ENCODE measurements around the gene NEU2. TPM values are rescaled to one million over a fixed set of nuclear protein-coding genes. Genes with fewer than 3 reads are reported as not detected.

NEU2 gene
- total RNA-seq, 1 experiment from 2014 or later, result not detected

DNA sequence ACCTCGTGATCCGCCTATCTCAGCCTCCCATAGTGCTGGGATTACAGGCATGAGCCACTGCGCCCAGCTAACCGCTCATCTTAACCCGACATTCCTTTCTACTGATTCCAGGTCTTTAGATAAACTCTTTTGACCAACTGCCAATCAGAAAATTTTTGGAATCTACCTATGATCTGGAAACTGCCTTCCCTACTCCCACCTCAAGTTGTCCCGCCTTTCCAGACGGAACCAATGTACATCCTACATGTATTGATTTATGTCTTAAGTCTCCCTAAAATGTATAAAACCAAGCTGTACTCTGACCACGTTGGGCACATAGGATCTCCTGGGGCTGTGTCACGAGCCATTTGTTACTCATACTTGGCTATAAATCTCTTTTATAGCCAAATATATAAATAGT, 3.2 kb upstream of the NEU2 start:
- POLR2A ChIA-PET (ENCODE audit: low non-redundant PET), result no interaction called here
- H3K4me3 ChIP-seq (ENCODE audit: low read depth, low read length, poor library complexity, severe bottlenecking), result no peak overlapping the region
- no peaks in the 10 kb centered on the region for H3K27me3 ChIP-seq (replicated peaks; ENCODE audit: insufficient read depth, low read depth, low read length, poor library complexity)
- BruUV-seq (replicated peaks), result no TSS peak
- CTCF ChIA-PET, result interaction anchor here (0.5 to 0.9 kb wide), 2 partner anchors 23 to 71 kb away, joined by 3 to 4 read pairs; no protein-coding TSS in a partner anchor
- H3K4me1 ChIP-seq (ENCODE audit: insufficient read depth, low read length, poor library complexity, severe bottlenecking), result no peaks in the 10 kb centered on the region
- H3K36me3 ChIP-seq (ENCODE audit: insufficient read depth, low read length, poor library complexity, severe bottlenecking), result no peaks in the 10 kb centered on the region
- no peak for DNase-seq (ENCODE audit: low spot score)
- H3K9me3 ChIP-seq (ENCODE audit: low read depth, low read length, poor library complexity, severe bottlenecking), result no peaks in the 10 kb centered on the region
- TF ChIP-seq, protein P1, sequence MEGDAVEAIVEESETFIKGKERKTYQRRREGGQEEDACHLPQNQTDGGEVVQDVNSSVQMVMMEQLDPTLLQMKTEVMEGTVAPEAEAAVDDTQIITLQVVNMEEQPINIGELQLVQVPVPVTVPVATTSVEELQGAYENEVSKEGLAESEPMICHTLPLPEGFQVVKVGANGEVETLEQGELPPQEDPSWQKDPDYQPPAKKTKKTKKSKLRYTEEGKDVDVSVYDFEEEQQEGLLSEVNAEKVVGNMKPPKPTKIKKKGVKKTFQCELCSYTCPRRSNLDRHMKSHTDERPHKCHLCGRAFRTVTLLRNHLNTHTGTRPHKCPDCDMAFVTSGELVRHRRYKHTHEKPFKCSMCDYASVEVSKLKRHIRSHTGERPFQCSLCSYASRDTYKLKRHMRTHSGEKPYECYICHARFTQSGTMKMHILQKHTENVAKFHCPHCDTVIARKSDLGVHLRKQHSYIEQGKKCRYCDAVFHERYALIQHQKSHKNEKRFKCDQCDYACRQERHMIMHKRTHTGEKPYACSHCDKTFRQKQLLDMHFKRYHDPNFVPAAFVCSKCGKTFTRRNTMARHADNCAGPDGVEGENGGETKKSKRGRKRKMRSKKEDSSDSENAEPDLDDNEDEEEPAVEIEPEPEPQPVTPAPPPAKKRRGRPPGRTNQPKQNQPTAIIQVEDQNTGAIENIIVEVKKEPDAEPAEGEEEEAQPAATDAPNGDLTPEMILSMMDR (conservative IDR thresholded peaks at IDR 0.05; ENCODE audit: low read depth, low read length), result no peak
- TF ChIP-seq EZH2 (IDR thresholded peaks at IDR 0.05; ENCODE audit: borderline replicate concordance, low read depth, low read length, poor library complexity, severe bottlenecking), result no peak
- H3K27ac ChIP-seq (ENCODE audit: low read depth, low read length, poor library complexity, severe bottlenecking), result no peak overlapping the region
- intact Hi-C loops (cut with micrococcal nuclease; ENCODE audit: unreplicated experiment), result loop anchor here (2.0 to 10.0 kb wide), 2 partner anchors 177 to 425 kb away; no protein-coding TSS in a partner anchor

DNA sequence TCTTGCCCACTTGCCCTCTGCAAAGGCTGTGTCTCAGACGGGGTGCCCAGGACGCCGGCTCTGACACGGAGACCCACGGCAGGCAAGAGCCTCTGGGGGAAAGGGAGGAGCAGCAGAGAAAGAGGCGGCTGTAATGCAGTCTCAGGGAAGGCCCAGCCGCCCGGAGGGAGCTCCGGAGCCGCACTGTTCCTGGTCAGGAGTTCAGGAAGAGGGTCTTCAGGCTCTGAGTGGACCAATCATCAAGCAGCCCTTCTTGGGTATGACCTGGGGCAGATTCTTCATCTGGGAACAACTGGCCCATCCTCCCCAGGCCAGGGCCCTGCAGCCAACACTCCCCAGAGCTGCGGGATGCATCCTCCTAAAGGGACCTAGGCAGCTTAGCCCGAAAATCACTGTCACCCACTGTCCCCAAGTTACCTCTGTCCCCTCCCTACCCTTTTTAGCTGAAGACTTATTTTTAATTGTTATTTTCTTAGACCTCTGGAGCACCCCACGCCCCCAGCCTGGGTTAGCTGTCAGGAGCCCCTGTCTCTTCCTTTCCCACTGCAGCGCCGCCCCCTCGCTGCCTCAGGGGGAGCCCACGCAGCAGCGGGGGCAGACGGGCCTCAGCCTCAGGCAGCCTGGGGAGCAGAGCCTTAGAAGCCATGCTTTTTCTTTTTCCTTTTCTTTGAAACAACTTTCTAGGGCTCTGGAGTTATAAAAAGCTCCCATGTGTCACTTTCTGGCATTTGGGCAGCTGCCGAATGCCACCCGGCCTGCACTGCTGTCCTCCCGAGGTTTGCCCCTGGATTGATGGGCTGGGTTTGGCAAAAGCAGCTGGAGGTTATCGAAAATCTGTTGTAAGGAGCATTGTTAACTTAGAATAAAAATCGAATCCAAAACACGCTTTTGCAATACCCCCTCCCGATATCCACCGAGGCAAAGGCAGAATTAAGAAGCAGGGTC, 644 bp upstream of the NEU2 start:
- Histone ChIP-seq H3K27me3 (replicated peaks; ENCODE audit: insufficient read depth, low read depth, low read length, poor library complexity) (no peaks in the 10 kb centered on the region), H3K4me3 (ENCODE audit: low read depth, low read length, poor library complexity, severe bottlenecking) (no peak overlapping the region), H3K4me1 (ENCODE audit: insufficient read depth, low read length, poor library complexity, severe bottlenecking) (no peaks in the 10 kb centered on the region), H3K9me3 (ENCODE audit: low read depth, low read length, poor library complexity, severe bottlenecking) (no peaks in the 10 kb centered on the region), H3K36me3 (ENCODE audit: insufficient read depth, low read length, poor library complexity, severe bottlenecking) (no peaks in the 10 kb centered on the region), H3K27ac (ENCODE audit: low read depth, low read length, poor library complexity, severe bottlenecking) (no peak overlapping the region)
- no peak for DNase-seq (ENCODE audit: low spot score)
- CTCF ChIA-PET, result no interaction called here
- TF ChIP-seq, protein P1 (conservative IDR thresholded peaks at IDR 0.05; ENCODE audit: low read depth, low read length), result no peak
- TF ChIP-seq EZH2 (IDR thresholded peaks at IDR 0.05; ENCODE audit: borderline replicate concordance, low read depth, low read length, poor library complexity, severe bottlenecking), result no peak
- no TSS peak for BruUV-seq (replicated peaks)
- POLR2A ChIA-PET (ENCODE audit: low non-redundant PET), result no interaction called here
- intact Hi-C loops (cut with micrococcal nuclease; ENCODE audit: unreplicated experiment), result no loop called here

DNA sequence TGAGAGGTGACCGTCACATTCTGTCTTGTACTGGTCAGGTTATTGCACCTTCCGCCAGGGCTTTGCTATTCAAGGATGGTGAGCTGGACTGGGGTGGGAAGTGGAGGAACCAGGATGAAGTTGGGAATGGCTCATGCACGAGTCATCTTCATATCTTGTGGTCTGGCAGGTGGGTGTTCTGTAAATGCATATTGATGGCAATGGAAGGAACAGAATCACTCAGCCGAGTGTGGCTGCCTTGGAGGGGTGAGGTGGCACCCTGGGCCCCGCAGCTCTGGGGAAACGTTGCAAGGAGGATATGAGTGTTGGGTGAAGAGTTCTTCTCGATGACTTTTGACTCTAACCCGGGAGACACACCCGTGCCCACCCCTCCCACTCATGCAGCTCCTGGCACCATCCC, 1.2 kb downstream of the NEU2 start:
- no TSS peak for BruUV-seq (replicated peaks)
- no peak overlapping the region for H3K27ac ChIP-seq (ENCODE audit: low read depth, low read length, poor library complexity, severe bottlenecking)
- CTCF ChIA-PET, result interaction anchor here (0.7 kb wide), 1 partner anchor 21 kb away, joined by 3 read pairs; no protein-coding TSS in a partner anchor
- no peaks in the 10 kb centered on the region for H3K9me3 ChIP-seq (ENCODE audit: low read depth, low read length, poor library complexity, severe bottlenecking)
- POLR2A ChIA-PET (ENCODE audit: low non-redundant PET), result no interaction called here
- intact Hi-C loops (cut with micrococcal nuclease; ENCODE audit: unreplicated experiment), result no loop called here
- no peaks in the 10 kb centered on the region for H3K4me1 ChIP-seq (ENCODE audit: insufficient read depth, low read length, poor library complexity, severe bottlenecking)
- H3K27me3 ChIP-seq (replicated peaks; ENCODE audit: insufficient read depth, low read depth, low read length, poor library complexity), result no peaks in the 10 kb centered on the region
- TF ChIP-seq EZH2 (IDR thresholded peaks at IDR 0.05; ENCODE audit: borderline replicate concordance, low read depth, low read length, poor library complexity, severe bottlenecking), result no peak
- TF ChIP-seq, protein P1 (conservative IDR thresholded peaks at IDR 0.05; ENCODE audit: low read depth, low read length), result no peak
- no peak overlapping the region for H3K4me3 ChIP-seq (ENCODE audit: low read depth, low read length, poor library complexity, severe bottlenecking)
- no peaks in the 10 kb centered on the region for H3K36me3 ChIP-seq (ENCODE audit: insufficient read depth, low read length, poor library complexity, severe bottlenecking)
- DNase-seq (ENCODE audit: low spot score), result no peak
